H1 (cell line): ENCODE data around the gene TTC34. TPM values are rescaled to one million over a fixed set of nuclear protein-coding genes. Genes with fewer than 3 reads are reported as not detected.

Source experiments
- CTCF ChIA-PET: fragments of 300-600 bp; sonication (Branson Sonifier 250); formaldehyde crosslinking; loops from one replicate; lab custom pipeline; 2021; ENCODE audit not compliant: partially characterized antibody; lab: Charles Lee
- POLR2A ChIA-PET: fragments of 300-600 bp; sonication (Branson Sonifier 250); formaldehyde crosslinking; loops from one replicate; lab custom pipeline; 2021; ENCODE audit warnings: inconsistent platforms; ENCODE audit not compliant: partially characterized antibody; lab: Charles Lee
- DNase-seq, 2 experiments: peaks; one replicate each; pipeline versions ENCODE4 v3.0.0 to v3.0.0-alpha.2; 2010 to 2022; ENCODE audit warnings: low spot score in 2 of 2, low read depth in 1 of 2, mixed read lengths in 1 of 2
- FAIRE-seq: peaks from 2 replicates; lab custom pipeline; 2011; peaks lifted over from hg19 to GRCh38; lab: Jason Lieb, UNC
- H2AFZ ChIP-seq: 2 replicates; pipeline ENCODE4 v1.8.1; 2012; ENCODE audit warnings: low read length, inconsistent platforms
- H2AK5ac ChIP-seq: 2 replicates; pipeline ENCODE4 v1.6.1; 2013; ENCODE audit warnings: low read depth, low read length
- H2BK120ac ChIP-seq: replicated peaks from 2 replicates; pipeline ENCODE3; 2013; ENCODE audit warnings: low read depth, low read length, inconsistent platforms
- H2BK12ac ChIP-seq: 2 replicates; pipeline ENCODE4 v1.6.1; 2013; ENCODE audit warnings: low read depth, low read length
- H2BK15ac ChIP-seq: 2 replicates; pipeline ENCODE4 v1.6.1; 2013; ENCODE audit warnings: low read length
- H2BK20ac ChIP-seq: 2 replicates; pipeline ENCODE4 v1.6.1; 2013; ENCODE audit warnings: low read length
- H2BK5ac ChIP-seq: 2 replicates; pipeline ENCODE4 v1.6.1; 2013; ENCODE audit warnings: low read depth, low read length
- H3K14ac ChIP-seq: 2 replicates; pipeline ENCODE4 v1.6.1; 2013; ENCODE audit warnings: inconsistent platforms; ENCODE audit not compliant: insufficient read length
- H3K18ac ChIP-seq: 2 replicates; pipeline ENCODE4 v1.6.1; 2013; ENCODE audit warnings: low read length; ENCODE audit errors: extremely low read depth
- H3K23ac ChIP-seq: 2 replicates; pipeline ENCODE4 v1.6.1; 2013; ENCODE audit warnings: inconsistent platforms; ENCODE audit not compliant: insufficient read length
- H3K23me2 ChIP-seq: 2 replicates; pipeline ENCODE4 v1.6.1; 2013; ENCODE audit warnings: low read depth, low read length
- H3K27ac ChIP-seq: 2 replicates; pipeline ENCODE4 v1.6.1; 2011; ENCODE audit warnings: low read depth, low read length, inconsistent platforms
- H3K27me3 ChIP-seq, 4 experiments: replicated peaks in 1 of 4; 1 replicate in 1 of 4; 2 replicates in 3 of 4; pipeline versions ENCODE4 v1.6.1 to v1.8.1; 2011 to 2013; ENCODE audit warnings: low read length in 3 of 4, mild to moderate bottlenecking in 3 of 4, inconsistent platforms in 2 of 4, mixed read lengths in 2 of 4, moderate library complexity in 1 of 4; ENCODE audit not compliant: control insufficient read depth in 3 of 4, insufficient read depth in 3 of 4; ENCODE audit errors: extremely low read depth in 1 of 4
- H3K36me3 ChIP-seq, 4 experiments: 2 replicates each; pipeline versions ENCODE4 v1.6.1 to v1.8.1; 2011 to 2013; ENCODE audit warnings: mild to moderate bottlenecking in 4 of 4, low read length in 3 of 4, moderate library complexity in 2 of 4, control low read depth in 1 of 4, inconsistent platforms in 1 of 4; ENCODE audit not compliant: insufficient read depth in 4 of 4, control insufficient read depth in 2 of 4
- H3K4ac ChIP-seq: replicated peaks from 2 replicates; pipeline ENCODE3; 2013; ENCODE audit warnings: low read length, low read depth, mixed read lengths, inconsistent platforms; ENCODE audit not compliant: insufficient read length
- H3K4me1 ChIP-seq, 4 experiments: replicated peaks in 1 of 4; 1 replicate in 1 of 4; 2 replicates in 3 of 4; pipeline versions ENCODE4 v1.6.1 to v1.8.1; 2011 to 2013; ENCODE audit warnings: low read length in 3 of 4, inconsistent platforms in 2 of 4, mixed read lengths in 1 of 4; ENCODE audit not compliant: insufficient read depth in 4 of 4, control insufficient read depth in 3 of 4
- H3K4me2 ChIP-seq, 2 experiments: 2 replicates each; pipeline versions ENCODE4 v1.6.1 to v1.8.1; 2011 to 2013; ENCODE audit warnings: low read depth in 2 of 2, low read length in 2 of 2, control low read depth in 1 of 2, inconsistent platforms in 1 of 2, mild to moderate bottlenecking in 1 of 2; ENCODE audit not compliant: insufficient read depth in 1 of 2
- H3K4me3 ChIP-seq, 4 experiments: fragments of 200-600, 300-600 bp in 1 of 4; sonication (generic), shearing (Covaris generic), sonication (Bioruptor Twin) in 1 of 4; 2 replicates each; pipeline versions ENCODE4 v1.5.1 to v1.8.1; 2011 to 2016; ENCODE audit warnings: low read length in 4 of 4, low read depth in 3 of 4, control low read depth in 2 of 4, inconsistent platforms in 2 of 4, mild to moderate bottlenecking in 2 of 4, mixed read lengths in 1 of 4, moderate library complexity in 1 of 4; ENCODE audit not compliant: insufficient read depth in 2 of 4; ENCODE audit errors: extremely low read depth in 1 of 4
- H3K56ac ChIP-seq: replicated peaks from 2 replicates; pipeline ENCODE3; 2013; ENCODE audit warnings: low read depth, mild to moderate bottlenecking, mixed read lengths, low read length, inconsistent platforms; ENCODE audit not compliant: insufficient read length
- H3K79me1 ChIP-seq: 2 replicates; pipeline ENCODE4 v1.6.1; 2013; ENCODE audit warnings: low read depth, low read length, control low read depth
- H3K79me2 ChIP-seq, 2 experiments: 2 replicates each; pipeline versions ENCODE4 v1.6.1 to v1.8.1; 2012 to 2013; ENCODE audit warnings: low read length in 2 of 2, mild to moderate bottlenecking in 2 of 2, inconsistent platforms in 1 of 2; ENCODE audit not compliant: insufficient read depth in 2 of 2, control insufficient read depth in 1 of 2
- H3K9ac ChIP-seq, 4 experiments: replicated peaks in 1 of 4; 1 replicate in 1 of 4; 2 replicates in 3 of 4; pipeline versions ENCODE4 v1.6.1 to v1.8.1; 2011 to 2013; ENCODE audit warnings: low read depth in 3 of 4, low read length in 3 of 4, control low read depth in 2 of 4, mild to moderate bottlenecking in 2 of 4, moderate library complexity in 2 of 4, inconsistent platforms in 1 of 4; ENCODE audit errors: extremely low read depth in 1 of 4
- H3K9me3 ChIP-seq, 2 experiments: 2 replicates each; pipeline versions ENCODE4 v1.6.1 to v1.8.1; 2012 to 2013; ENCODE audit warnings: mild to moderate bottlenecking in 2 of 2, moderate library complexity in 2 of 2, control low read depth in 1 of 2, inconsistent platforms in 1 of 2, low read depth in 1 of 2, low read length in 1 of 2, mixed read lengths in 1 of 2; ENCODE audit not compliant: insufficient read depth in 2 of 2
- H4K20me1 ChIP-seq, 2 experiments: replicated peaks in 1 of 2; 2 replicates each; pipeline versions ENCODE3 to v1.8.1; 2011 to 2013; ENCODE audit warnings: inconsistent platforms in 2 of 2, low read length in 2 of 2, mild to moderate bottlenecking in 1 of 2; ENCODE audit not compliant: insufficient read depth in 2 of 2, control insufficient read depth in 1 of 2
- H4K5ac ChIP-seq: 2 replicates; pipeline ENCODE4 v1.6.1; 2013; ENCODE audit warnings: low read length, low read depth, mixed read lengths, inconsistent platforms; ENCODE audit not compliant: insufficient read length
- H4K8ac ChIP-seq: 2 replicates; pipeline ENCODE4 v1.8.0; 2013; ENCODE audit warnings: mild to moderate bottlenecking, moderate library complexity, low read length, inconsistent platforms; ENCODE audit not compliant: insufficient read depth; ENCODE audit errors: extremely low read depth
- H4K91ac ChIP-seq: replicated peaks from 2 replicates; pipeline ENCODE3; 2013; ENCODE audit warnings: low read length, mixed read lengths, inconsistent platforms; ENCODE audit not compliant: insufficient read length
- ATF2 ChIP-seq: IDR thresholded peaks from 2 replicates; pipeline ENCODE4 v1.6.1; 2012; ENCODE audit warnings: low read length, inconsistent platforms
- GTF2F1 ChIP-seq: IDR thresholded peaks from 2 replicates; pipeline ENCODE4 v1.6.1; 2012; ENCODE audit warnings: low read depth, low read length, improper control_type of control experiment, borderline replicate concordance
- JUND ChIP-seq: IDR thresholded peaks from 2 replicates; pipeline ENCODE4 v1.6.1; 2011; ENCODE audit warnings: mild to moderate bottlenecking, improper control_type of control experiment, low read length
- SP2 ChIP-seq: IDR thresholded peaks from 2 replicates; pipeline ENCODE4 v1.6.1; 2012; ENCODE audit warnings: mild to moderate bottlenecking, low read length, inconsistent platforms
- YY1 ChIP-seq: IDR thresholded peaks from 2 replicates; pipeline ENCODE4 v1.6.1; 2011; ENCODE audit warnings: low read depth, mild to moderate bottlenecking, low read length
- WGBS, 2 experiments: shearing (Covaris generic) in 1 of 2; methylation state at CpG; one replicate each; pipeline versions ENCODE4 v1.1.6 to v1.1.7; 2013 to 2015; ENCODE audit warnings: low lambda C conversion rate in 2 of 2, mixed read lengths in 2 of 2, inconsistent platforms in 1 of 2, low coverage in 1 of 2, missing lambda C conversion rate in 1 of 2; ENCODE audit not compliant: insufficient replicate concordance in 2 of 2, insufficient coverage in 1 of 2, insufficient read length in 1 of 2; ENCODE audit errors: extremely low coverage in 1 of 2, missing lambda C conversion rate in 1 of 2; 5-methylcytosine and 5-hydroxymethylcytosine counted together
- polyA plus RNA-seq, 7 experiments: library from polyadenylated mRNA; depleted of rRNA in 3 of 7; stranded (reverse) in 5 of 7; unstranded in 2 of 7; fragments of >200 nt in 5 of 7; fragments of 200-250 nt in 2 of 7; gene quantifications; 1 replicate in 5 of 7; 2 replicates in 1 of 7; 4 replicates in 1 of 7; pipeline versions ENCODE4 v1.2.1 to v1.2.3, GENCODE V29; 2011 to 2013; ENCODE audit warnings: missing spikeins in 2 of 7, mixed read lengths in 2 of 7
- total RNA-seq: library from RNA; stranded (reverse); fragmentation: NEBNext Ultra II Directional; extraction: Animal tissue kit (Norgen Biotek cat#: 25700); gene quantifications from 2 replicates; pipeline ENCODE4 v1.2.1, GENCODE V29; 2021

TTC34 gene
- total and polyA plus RNA-seq, 2 of the 8 experiments (the other 6 are each of a cell fraction or from before 2014, with no cell fraction given) = 0.23 to 0.50 TPM

DNA sequence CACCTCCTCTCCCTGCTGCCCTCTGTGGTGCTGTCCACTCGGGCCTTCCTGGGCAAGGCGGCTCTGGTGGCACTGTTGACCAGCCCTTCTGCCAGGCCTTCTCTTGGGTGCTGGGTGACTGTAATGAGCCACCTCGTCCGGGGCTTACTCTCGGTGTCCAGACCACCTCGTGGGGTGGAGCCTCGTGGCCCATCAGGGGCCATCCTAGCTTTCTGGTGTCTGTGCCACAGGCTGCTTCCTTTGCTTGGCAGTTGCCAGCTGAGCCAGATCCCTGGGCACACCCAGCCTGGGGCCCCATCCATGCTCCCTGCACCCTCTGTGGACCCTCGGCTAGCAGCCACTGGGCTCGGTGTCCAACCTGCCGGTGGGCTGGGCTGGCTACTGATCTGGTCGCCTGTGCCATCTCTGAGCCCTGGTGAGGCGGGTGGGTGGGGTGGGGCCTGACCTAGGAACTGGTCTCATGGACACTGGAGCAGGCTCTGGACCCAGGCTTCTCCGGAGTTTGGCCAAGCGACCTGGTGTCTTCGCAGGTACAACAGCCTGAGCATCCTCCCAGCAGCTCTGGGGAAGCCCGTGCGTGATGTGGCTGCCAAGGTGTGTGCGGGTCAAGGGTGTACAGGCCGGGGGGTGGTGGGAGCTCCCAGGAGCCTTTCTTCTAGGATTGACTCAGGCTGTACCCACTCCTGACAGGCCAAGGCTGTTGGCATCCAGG lies 213.5 kb downstream of the TTC34 start:
- Histone ChIP-seq H3K23ac (no peak overlapping the region), H3K79me1 (no peaks in the 10 kb centered on the region; the same call in 1 of the 2 replicates), H4K20me1 (peaks cover 2 to 3% of the 10 kb centered on the region in 2 experiments), H3K27ac (no peak overlapping the region), H2BK120ac (no peak overlapping the region), H3K56ac (no peak overlapping the region), H3K27me3 (no peaks in the 10 kb centered on the region), H3K9me3 (peaks cover 0 to 12% of the 10 kb centered on the region in 2 experiments; a peak in 2 of 4 replicates), H3K4me2 (peak overlapping the region; percentile 83), H3K4me1 (peaks cover 0 to 25% (median 9%) of the 10 kb centered on the region in 4 experiments; a peak in 4 of 7 replicates), H4K8ac (peak overlapping the region; percentile 62; the same call in 1 of the 2 replicates), H4K91ac (no peak overlapping the region), H3K18ac (no peak overlapping the region), H3K79me2 (no peaks in the 10 kb centered on the region), H2BK5ac (no peak overlapping the region), H3K4me3 (peak overlapping the region in 3 of 4 experiments; percentile 68 to 88 (median 78); a peak in 4 of 8 replicates), H3K23me2 (peaks cover 12% of the 10 kb centered on the region), H2BK12ac (no peak overlapping the region), H3K36me3 (peaks cover 0 to 8% (median 0%) of the 10 kb centered on the region in 4 experiments; a peak in 1 of 8 replicates), H3K9ac (no peak overlapping the region), H2AK5ac (no peak overlapping the region), H3K14ac (no peak overlapping the region), H2BK15ac (no peak overlapping the region), H2BK20ac (no peak overlapping the region), H2AFZ (no peak overlapping the region), H4K5ac (no peak overlapping the region), H3K4ac (no peak overlapping the region)
- ChIA-PET CTCF (no interaction called here), POLR2A (no interaction called here)
- no peak for TF ChIP-seq GTF2F1
- no peak for TF ChIP-seq SP2
- no peak for TF ChIP-seq JUND
- no peak for TF ChIP-seq ATF2
- TF ChIP-seq YY1 = no peak
- 91% methylated on average over 11 of the region's 19 CpGs; no CpG with 5 or more reads in 1 of the 2 experiments for WGBS, 2 experiments
- DNase-seq (no peak), FAIRE-seq (no peak)
